Measurements from ENCODE around the gene SH3BP4.

SH3BP4 gene

GRCh38 chr2:234917211-234917975 lies 34.4 kb upstream of the SH3BP4 start:
- H3K36me3 ChIP-seq (ENCODE audit: control insufficient read depth, insufficient read depth, low read length): no peaks in the 10 kb centered on the region
- H3K27ac ChIP-seq (ENCODE audit: insufficient read depth, low read depth, low read length, poor library complexity, severe bottlenecking): no peak overlapping the region
- no peak overlapping the region for H3K4me3 ChIP-seq (ENCODE audit: insufficient read depth, low read depth, low read length)
- H3K4me1 ChIP-seq (ENCODE audit: control insufficient read depth, insufficient read depth, low read length): no peaks in the 10 kb centered on the region
- no peaks in the 10 kb centered on the region for H3K27me3 ChIP-seq (ENCODE audit: control insufficient read depth, insufficient read depth, low read length, poor library complexity, severe bottlenecking)
- WGBS, 2 experiments: 58 to 66% methylated on average over 6 of the region's 6 CpGs
- no peaks in the 10 kb centered on the region for H3K9me3 ChIP-seq (ENCODE audit: control insufficient read depth, low read length)

- H3K4me3 ChIP-seq (ENCODE audit: insufficient read depth, low read depth, low read length): no peak overlapping the region
- no peaks in the 10 kb centered on the region for H3K27me3 ChIP-seq (ENCODE audit: control insufficient read depth, insufficient read depth, low read length, poor library complexity, severe bottlenecking)
- WGBS, 2 experiments: 97% methylated on average over 3 of the region's 3 CpGs
- H3K36me3 ChIP-seq (ENCODE audit: control insufficient read depth, insufficient read depth, low read length): no peaks in the 10 kb centered on the region
- H3K4me1 ChIP-seq (ENCODE audit: control insufficient read depth, insufficient read depth, low read length): no peaks in the 10 kb centered on the region
- H3K27ac ChIP-seq (ENCODE audit: insufficient read depth, low read depth, low read length, poor library complexity, severe bottlenecking): no peak overlapping the region
- no peaks in the 10 kb centered on the region for H3K9me3 ChIP-seq (ENCODE audit: control insufficient read depth, low read length)
Measured at GRCh38 chr2:234919711-234920110, 32.1 kb upstream of the SH3BP4 start.

DNA sequence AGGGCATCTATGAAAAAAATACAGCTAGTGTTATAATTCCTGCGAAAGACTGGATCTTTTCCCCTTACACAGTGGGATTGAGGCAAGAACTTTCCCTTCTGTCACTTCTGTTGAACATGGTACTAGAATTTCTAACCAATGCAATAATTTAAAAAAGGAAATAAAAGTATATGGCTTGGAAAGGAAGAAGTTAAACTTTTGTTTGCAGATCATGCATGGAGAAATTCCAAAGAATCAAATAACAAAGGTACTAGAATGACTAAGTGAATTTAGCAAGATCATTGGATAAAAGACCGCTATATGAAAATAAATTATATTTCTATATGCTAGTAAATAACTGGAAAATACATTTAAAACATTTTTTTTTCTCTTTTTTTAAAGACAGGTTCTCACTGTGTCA lies 31.0 kb upstream of the SH3BP4 start:
- Histone ChIP-seq H3K9me3 (ENCODE audit: control insufficient read depth, low read length) (no peaks in the 10 kb centered on the region), H3K4me3 (ENCODE audit: insufficient read depth, low read depth, low read length) (no peak overlapping the region), H3K27ac (ENCODE audit: insufficient read depth, low read depth, low read length, poor library complexity, severe bottlenecking) (no peak overlapping the region), H3K4me1 (ENCODE audit: control insufficient read depth, insufficient read depth, low read length) (no peaks in the 10 kb centered on the region), H3K36me3 (ENCODE audit: control insufficient read depth, insufficient read depth, low read length) (no peaks in the 10 kb centered on the region), H3K27me3 (ENCODE audit: control insufficient read depth, insufficient read depth, low read length, poor library complexity, severe bottlenecking) (no peaks in the 10 kb centered on the region)
- 100% methylated on average over 1 of the region's 2 CpGs for WGBS, 2 experiments

DNA sequence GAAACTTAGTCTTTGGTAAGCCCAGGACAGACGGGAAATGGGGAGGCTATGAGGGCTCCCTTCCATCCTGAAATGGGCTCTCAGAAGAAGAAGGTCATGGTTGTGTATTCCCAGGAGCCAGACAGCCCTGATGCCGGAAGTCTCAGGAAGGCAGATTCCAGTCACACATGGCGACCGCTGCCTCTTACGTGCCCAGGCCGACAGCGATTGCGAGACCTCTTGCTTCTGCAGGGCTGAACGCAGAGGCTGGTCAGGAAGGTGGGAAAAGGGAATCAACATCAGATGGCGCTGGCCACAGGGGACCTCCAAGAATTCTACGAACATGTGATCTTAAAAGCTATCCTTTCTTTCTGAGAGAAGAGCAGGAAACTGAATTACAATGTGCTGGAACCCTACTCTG lies 22.8 kb upstream of the SH3BP4 start:
- Histone ChIP-seq H3K27me3 (ENCODE audit: control insufficient read depth, insufficient read depth, low read length, poor library complexity, severe bottlenecking) (no peaks in the 10 kb centered on the region), H3K27ac (ENCODE audit: insufficient read depth, low read depth, low read length, poor library complexity, severe bottlenecking) (no peak overlapping the region), H3K9me3 (ENCODE audit: control insufficient read depth, low read length) (no peaks in the 10 kb centered on the region), H3K4me3 (ENCODE audit: insufficient read depth, low read depth, low read length) (no peak overlapping the region), H3K36me3 (ENCODE audit: control insufficient read depth, insufficient read depth, low read length) (no peaks in the 10 kb centered on the region), H3K4me1 (ENCODE audit: control insufficient read depth, insufficient read depth, low read length) (peaks cover 11% of the 10 kb centered on the region)
- 93 to 95% methylated on average over 11 of the region's 11 CpGs for WGBS, 2 experiments

GRCh38 chr2:234930397-234930796 lies 21.4 kb upstream of the SH3BP4 start:
- no peaks in the 10 kb centered on the region for H3K27me3 ChIP-seq (ENCODE audit: control insufficient read depth, insufficient read depth, low read length, poor library complexity, severe bottlenecking)
- H3K4me1 ChIP-seq (ENCODE audit: control insufficient read depth, insufficient read depth, low read length): peaks cover 11% of the 10 kb centered on the region
- H3K4me3 ChIP-seq (ENCODE audit: insufficient read depth, low read depth, low read length): no peak overlapping the region
- 91 to 93% methylated on average over 4 of the region's 4 CpGs for WGBS, 2 experiments
- no peak overlapping the region for H3K27ac ChIP-seq (ENCODE audit: insufficient read depth, low read depth, low read length, poor library complexity, severe bottlenecking)
- no peaks in the 10 kb centered on the region for H3K36me3 ChIP-seq (ENCODE audit: control insufficient read depth, insufficient read depth, low read length)
- H3K9me3 ChIP-seq (ENCODE audit: control insufficient read depth, low read length): no peaks in the 10 kb centered on the region

DNA sequence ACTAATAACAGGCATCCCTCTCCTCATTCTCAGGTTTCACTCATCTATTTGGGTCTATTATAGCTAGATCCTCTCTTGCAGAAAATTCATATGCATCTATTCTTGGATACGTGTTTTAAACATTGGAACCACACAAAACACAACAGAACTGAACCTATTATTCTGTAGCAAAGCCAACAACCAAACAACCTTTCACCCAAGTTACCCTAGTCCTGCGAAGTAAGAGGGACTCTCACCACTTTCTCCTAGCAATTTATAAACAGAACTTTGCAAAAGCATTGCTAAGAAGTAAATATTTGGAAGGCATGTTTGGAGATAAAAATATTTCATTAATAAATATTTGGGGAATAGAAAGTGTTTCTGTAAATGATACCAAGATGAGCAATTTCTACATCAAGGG lies 20.4 kb upstream of the SH3BP4 start:
- H3K4me1 ChIP-seq (ENCODE audit: control insufficient read depth, insufficient read depth, low read length): peaks cover 11% of the 10 kb centered on the region
- H3K4me3 ChIP-seq (ENCODE audit: insufficient read depth, low read depth, low read length): no peak overlapping the region
- WGBS, 2 experiments: 87 to 98% methylated on average over 2 of the region's 2 CpGs
- no peaks in the 10 kb centered on the region for H3K9me3 ChIP-seq (ENCODE audit: control insufficient read depth, low read length)
- H3K36me3 ChIP-seq (ENCODE audit: control insufficient read depth, insufficient read depth, low read length): no peaks in the 10 kb centered on the region
- H3K27ac ChIP-seq (ENCODE audit: insufficient read depth, low read depth, low read length, poor library complexity, severe bottlenecking): no peak overlapping the region
- H3K27me3 ChIP-seq (ENCODE audit: control insufficient read depth, insufficient read depth, low read length, poor library complexity, severe bottlenecking): no peaks in the 10 kb centered on the region

- WGBS, 2 experiments: 16 to 23% methylated on average over 12 of the region's 12 CpGs
- Histone ChIP-seq H3K27ac (ENCODE audit: insufficient read depth, low read depth, low read length, poor library complexity, severe bottlenecking) (peak overlapping the region; percentile 4), H3K36me3 (ENCODE audit: control insufficient read depth, insufficient read depth, low read length) (no peaks in the 10 kb centered on the region), H3K27me3 (ENCODE audit: control insufficient read depth, insufficient read depth, low read length, poor library complexity, severe bottlenecking) (no peaks in the 10 kb centered on the region), H3K9me3 (ENCODE audit: control insufficient read depth, low read length) (no peaks in the 10 kb centered on the region), H3K4me3 (ENCODE audit: insufficient read depth, low read depth, low read length) (no peak overlapping the region), H3K4me1 (ENCODE audit: control insufficient read depth, insufficient read depth, low read length) (peaks cover 11% of the 10 kb centered on the region)
Measured at GRCh38 chr2:234932591-234933168, 19.1 kb upstream of the SH3BP4 start.

- H3K9me3 ChIP-seq (ENCODE audit: control insufficient read depth, low read length): no peaks in the 10 kb centered on the region
- WGBS, 2 experiments: 82 to 85% methylated on average over 5 of the region's 5 CpGs
- H3K27me3 ChIP-seq (ENCODE audit: control insufficient read depth, insufficient read depth, low read length, poor library complexity, severe bottlenecking): no peaks in the 10 kb centered on the region
- no peaks in the 10 kb centered on the region for H3K36me3 ChIP-seq (ENCODE audit: control insufficient read depth, insufficient read depth, low read length)
- H3K4me1 ChIP-seq (ENCODE audit: control insufficient read depth, insufficient read depth, low read length): peaks cover 11% of the 10 kb centered on the region
- no peak overlapping the region for H3K4me3 ChIP-seq (ENCODE audit: insufficient read depth, low read depth, low read length)
- H3K27ac ChIP-seq (ENCODE audit: insufficient read depth, low read depth, low read length, poor library complexity, severe bottlenecking): no peak overlapping the region
Measured at GRCh38 chr2:234935311-234935710, 16.5 kb upstream of the SH3BP4 start.

DNA sequence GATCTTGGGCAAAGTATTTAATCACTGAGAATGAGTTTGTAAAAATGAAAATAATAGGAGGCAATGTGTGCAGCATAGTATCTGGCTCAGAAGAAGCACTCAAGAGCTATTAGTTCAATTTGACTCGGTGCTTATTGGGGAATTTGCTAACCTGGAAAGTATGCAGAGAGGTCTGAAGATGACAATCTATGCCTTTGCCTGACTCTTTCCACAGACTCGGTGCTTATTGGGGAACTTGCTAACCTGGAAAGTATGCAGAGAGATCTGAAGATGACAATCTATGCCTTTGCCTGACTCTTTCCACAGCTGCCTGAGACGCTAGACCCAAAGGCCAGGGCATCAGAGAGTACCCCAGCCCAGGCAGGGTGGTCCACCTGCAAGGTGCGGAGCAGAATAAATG lies 12.2 kb upstream of the SH3BP4 start:
- Histone ChIP-seq H3K4me1 (ENCODE audit: control insufficient read depth, insufficient read depth, low read length) (peaks cover 3% of the 10 kb centered on the region), H3K9me3 (ENCODE audit: control insufficient read depth, low read length) (no peaks in the 10 kb centered on the region), H3K4me3 (ENCODE audit: insufficient read depth, low read depth, low read length) (no peak overlapping the region), H3K36me3 (ENCODE audit: control insufficient read depth, insufficient read depth, low read length) (no peaks in the 10 kb centered on the region), H3K27ac (ENCODE audit: insufficient read depth, low read depth, low read length, poor library complexity, severe bottlenecking) (no peak overlapping the region), H3K27me3 (ENCODE audit: control insufficient read depth, insufficient read depth, low read length, poor library complexity, severe bottlenecking) (no peaks in the 10 kb centered on the region)
- WGBS, 2 experiments: 81 to 84% methylated on average over 4 of the region's 4 CpGs

- Histone ChIP-seq H3K27me3 (ENCODE audit: control insufficient read depth, insufficient read depth, low read length, poor library complexity, severe bottlenecking) (no peaks in the 10 kb centered on the region), H3K27ac (ENCODE audit: insufficient read depth, low read depth, low read length, poor library complexity, severe bottlenecking) (no peak overlapping the region), H3K4me3 (ENCODE audit: insufficient read depth, low read depth, low read length) (no peak overlapping the region), H3K36me3 (ENCODE audit: control insufficient read depth, insufficient read depth, low read length) (no peaks in the 10 kb centered on the region), H3K4me1 (ENCODE audit: control insufficient read depth, insufficient read depth, low read length) (peaks cover 3% of the 10 kb centered on the region), H3K9me3 (ENCODE audit: control insufficient read depth, low read length) (no peaks in the 10 kb centered on the region)
- 88 to 91% methylated on average over 5 of the region's 5 CpGs for whole genome bisulfite sequencing, 2 experiments
Measured at GRCh38 chr2:234939996-234940395, 11.8 kb upstream of the SH3BP4 start.

All from ectodermal cell (in vitro differentiated cells).